Right atrium auricular region (tissue), 2 donors: Measurements from ENCODE around the gene NSF. TPM values are rescaled to one million over a fixed set of nuclear protein-coding genes. Genes with fewer than 3 reads are reported as not detected.

Experiments used
- DNase-seq: peaks from one replicate; pipeline ENCODE4 v3.0.0-alpha.2; 2019; ENCODE audit warnings: low spot score
- H3K27ac ChIP-seq, 2 donors: fragments of 200-600 bp; sonication (generic); 1 replicate in 1 of 2; 2 replicates in 1 of 2; pipeline ENCODE4 v1.5.1; 2016 to 2019
- H3K27me3 ChIP-seq, 2 donors: fragments of 200-600 bp; sonication (generic); one replicate each; pipeline versions ENCODE4 v1.5.1 to v1.6.0; 2017 to 2019
- H3K36me3 ChIP-seq: fragments of 200-600 bp; sonication (generic); one replicate; pipeline ENCODE4 v1.5.1; 2016
- H3K4me1 ChIP-seq, 2 donors: fragments of 200-600 bp; sonication (generic); one replicate each; pipeline versions ENCODE4 v1.5.1 to v1.6.0; 2017 to 2019
- H3K4me3 ChIP-seq, 2 donors: fragments of 200-600 bp; sonication (generic); 1 replicate in 1 of 2; 2 replicates in 1 of 2; pipeline ENCODE4 v1.5.1; 2017 to 2019; ENCODE audit warnings: mild to moderate bottlenecking in 1 of 2, moderate library complexity in 1 of 2
- H3K9me3 ChIP-seq, 2 donors: fragments of 200-600 bp; sonication (generic); one replicate each; pipeline ENCODE4 v1.5.1; 2019
- CTCF ChIP-seq, 2 donors: fragments of 200-600 bp; sonication (generic); IDR thresholded peaks; one replicate each; pipeline ENCODE4 v1.5.1; 2019; ENCODE audit warnings: antibody characterized with exemption in 2 of 2
- total RNA-seq, 2 donors: library from RNA; depleted of rRNA; stranded (reverse); fragments of >200 nt; gene quantifications; one replicate each; pipeline ENCODE4 v1.1.0, GENCODE V29; 2016

Gene NSF
- total RNA-seq, 2 donors from 2014 or later: 13.1 to 17.8 TPM

- Histone ChIP-seq H3K9me3 (no peaks in the 10 kb centered on the region), H3K36me3 (no peaks in the 10 kb centered on the region), H3K27ac (no peak overlapping the region), H3K4me3 (no peak overlapping the region), H3K27me3 (no peaks in the 10 kb centered on the region), H3K4me1 (peaks cover 0 to 6% of the 10 kb centered on the region in 2 donors)
- no peak for DNase-seq
- TF ChIP-seq CTCF (IDR thresholded peaks at IDR 0.05): no peak
These were observed 186.0 kb downstream of the NSF start for GRCh38 chr17:46776298-46777005.

GRCh38 chr17:46777943-46778915 lies 187.8 kb downstream of the NSF start:
- Histone ChIP-seq H3K4me1 (no peaks in the 10 kb centered on the region), H3K27me3 (no peaks in the 10 kb centered on the region), H3K4me3 (no peak overlapping the region), H3K9me3 (no peaks in the 10 kb centered on the region), H3K36me3 (no peaks in the 10 kb centered on the region), H3K27ac (no peak overlapping the region)
- TF ChIP-seq CTCF (IDR thresholded peaks at IDR 0.05): no peak
- no peak for DNase-seq

GRCh38 chr17:46780003-46780373 lies 189.5 kb downstream of the NSF start:
- H3K4me1 ChIP-seq: no peaks in the 10 kb centered on the region
- no peaks in the 10 kb centered on the region for H3K36me3 ChIP-seq
- H3K27me3 ChIP-seq: no peaks in the 10 kb centered on the region
- no peak for DNase-seq
- H3K4me3 ChIP-seq: no peak overlapping the region
- no peaks in the 10 kb centered on the region for H3K9me3 ChIP-seq
- H3K27ac ChIP-seq: no peak overlapping the region
- TF ChIP-seq CTCF (IDR thresholded peaks at IDR 0.05): no peak

GRCh38 chr17:46782250-46782953 lies 191.9 kb downstream of the NSF start:
- H3K4me1 ChIP-seq: no peaks in the 10 kb centered on the region
- DNase-seq: no peak
- H3K27me3 ChIP-seq: no peaks in the 10 kb centered on the region
- H3K27ac ChIP-seq: no peak overlapping the region
- H3K36me3 ChIP-seq: no peaks in the 10 kb centered on the region
- H3K4me3 ChIP-seq: no peak overlapping the region
- H3K9me3 ChIP-seq: no peaks in the 10 kb centered on the region
- peak in 1 of 2 donors; percentile 60 for TF ChIP-seq CTCF (IDR thresholded peaks at IDR 0.05)

GRCh38 chr17:46783031-46783593 lies 192.6 kb downstream of the NSF start:
- Histone ChIP-seq H3K4me1 (no peaks in the 10 kb centered on the region), H3K9me3 (no peaks in the 10 kb centered on the region), H3K27ac (no peak overlapping the region), H3K27me3 (no peaks in the 10 kb centered on the region), H3K4me3 (no peak overlapping the region), H3K36me3 (no peaks in the 10 kb centered on the region)
- no peak for TF ChIP-seq CTCF (IDR thresholded peaks at IDR 0.05)
- DNase-seq: no peak
